HL-60 (cell line): Measurements from ENCODE around the gene SNRPB.

ENCODE experiments used
- DNase-seq, 2 experiments: peaks; one replicate each; pipeline ENCODE4 v3.0.0-alpha.2; 2010 to 2020; ENCODE audit warnings: low read depth in 1 of 2, low spot score in 1 of 2
- H3K27ac ChIP-seq: fragments of 250-450 bp; sonication (Bioruptor Pico); replicated peaks from 2 replicates; pipeline ENCODE4 v1.5.1; 2020; ENCODE audit warnings: mild to moderate bottlenecking, moderate library complexity
- H3K27me3 ChIP-seq: fragments of 250-450 bp; sonication (Bioruptor Pico); 2 replicates; pipeline ENCODE4 v1.5.1; 2021; ENCODE audit warnings: mild to moderate bottlenecking, moderate library complexity; ENCODE audit not compliant: insufficient read depth, poor library complexity, severe bottlenecking
- H3K4me3 ChIP-seq: replicated peaks from 2 replicates; pipeline ENCODE4 v1.5.1; 2011; ENCODE audit warnings: mild to moderate bottlenecking, control low read depth, low read length; ENCODE audit not compliant: insufficient read depth
- CTCF ChIP-seq: IDR thresholded peaks from one replicate; pipeline ENCODE4 v1.5.1; 2011; ENCODE audit warnings: low read length, control low read depth, inconsistent platforms; ENCODE audit not compliant: insufficient read depth
- GABPA ChIP-seq: IDR thresholded peaks from 2 replicates; pipeline ENCODE4 v1.6.1; 2012; ENCODE audit warnings: low read depth
- POLR2AphosphoS5 ChIP-seq: IDR thresholded peaks from 2 replicates; pipeline ENCODE4 v1.6.1; 2012; ENCODE audit warnings: low read depth
- SPI1 ChIP-seq: IDR thresholded peaks from 2 replicates; pipeline ENCODE4 v1.6.1; 2012; ENCODE audit warnings: low read depth, mild to moderate bottlenecking, borderline replicate concordance
- TF ChIP-seq, protein P1 (sequence below): IDR thresholded peaks from 2 replicates; pipeline ENCODE4 v1.6.1; 2012; ENCODE audit warnings: low read depth; ENCODE audit not compliant: insufficient replicate concordance

The SNRPB gene

DNA sequence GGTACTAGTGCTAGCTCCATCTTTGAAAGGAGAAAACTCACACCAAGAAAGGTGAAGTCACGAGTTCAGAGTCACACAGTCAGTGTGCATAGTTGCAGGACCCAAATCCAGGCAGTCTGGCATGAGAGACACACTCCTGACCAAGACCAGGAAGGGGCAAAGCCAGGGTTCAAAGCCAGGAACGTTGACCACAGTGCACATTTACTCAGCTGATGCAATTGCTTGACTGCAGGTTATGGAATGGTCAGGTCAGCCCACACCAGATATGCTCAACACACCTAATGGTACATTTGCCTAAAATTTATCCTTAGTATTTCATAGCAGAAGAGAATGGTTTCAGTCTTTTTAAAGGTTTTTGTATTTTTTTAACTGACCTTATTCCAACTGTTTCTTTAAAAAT, 52.2 kb downstream of the SNRPB start:
- DNase-seq, result no peak
- Histone ChIP-seq H3K27me3 (no peaks in the 10 kb centered on the region), H3K4me3 (no peak overlapping the region), H3K27ac (no peak overlapping the region)
- TF ChIP-seq POLR2AphosphoS5 (no peak), SPI1 (no peak), CTCF (no peak), GABPA (no peak)
- TF ChIP-seq, protein P1, sequence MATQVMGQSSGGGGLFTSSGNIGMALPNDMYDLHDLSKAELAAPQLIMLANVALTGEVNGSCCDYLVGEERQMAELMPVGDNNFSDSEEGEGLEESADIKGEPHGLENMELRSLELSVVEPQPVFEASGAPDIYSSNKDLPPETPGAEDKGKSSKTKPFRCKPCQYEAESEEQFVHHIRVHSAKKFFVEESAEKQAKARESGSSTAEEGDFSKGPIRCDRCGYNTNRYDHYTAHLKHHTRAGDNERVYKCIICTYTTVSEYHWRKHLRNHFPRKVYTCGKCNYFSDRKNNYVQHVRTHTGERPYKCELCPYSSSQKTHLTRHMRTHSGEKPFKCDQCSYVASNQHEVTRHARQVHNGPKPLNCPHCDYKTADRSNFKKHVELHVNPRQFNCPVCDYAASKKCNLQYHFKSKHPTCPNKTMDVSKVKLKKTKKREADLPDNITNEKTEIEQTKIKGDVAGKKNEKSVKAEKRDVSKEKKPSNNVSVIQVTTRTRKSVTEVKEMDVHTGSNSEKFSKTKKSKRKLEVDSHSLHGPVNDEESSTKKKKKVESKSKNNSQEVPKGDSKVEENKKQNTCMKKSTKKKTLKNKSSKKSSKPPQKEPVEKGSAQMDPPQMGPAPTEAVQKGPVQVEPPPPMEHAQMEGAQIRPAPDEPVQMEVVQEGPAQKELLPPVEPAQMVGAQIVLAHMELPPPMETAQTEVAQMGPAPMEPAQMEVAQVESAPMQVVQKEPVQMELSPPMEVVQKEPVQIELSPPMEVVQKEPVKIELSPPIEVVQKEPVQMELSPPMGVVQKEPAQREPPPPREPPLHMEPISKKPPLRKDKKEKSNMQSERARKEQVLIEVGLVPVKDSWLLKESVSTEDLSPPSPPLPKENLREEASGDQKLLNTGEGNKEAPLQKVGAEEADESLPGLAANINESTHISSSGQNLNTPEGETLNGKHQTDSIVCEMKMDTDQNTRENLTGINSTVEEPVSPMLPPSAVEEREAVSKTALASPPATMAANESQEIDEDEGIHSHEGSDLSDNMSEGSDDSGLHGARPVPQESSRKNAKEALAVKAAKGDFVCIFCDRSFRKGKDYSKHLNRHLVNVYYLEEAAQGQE, result no peak

DNA sequence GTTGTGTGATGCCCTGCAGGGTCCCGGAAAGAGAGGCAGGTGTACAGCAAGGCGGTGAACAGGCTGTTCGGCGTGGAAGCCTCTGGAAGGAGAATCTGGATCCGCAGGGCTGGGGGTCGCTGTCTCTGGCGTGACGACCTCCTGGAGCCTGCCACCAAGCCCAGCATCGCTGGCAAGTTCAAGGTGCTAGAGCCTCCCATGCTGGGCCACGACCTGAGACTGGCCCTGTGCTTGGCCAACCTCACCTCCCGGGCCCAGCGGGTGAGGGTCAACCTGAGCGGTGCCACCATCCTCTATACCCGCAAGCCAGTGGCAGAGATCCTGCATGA, 53.4 kb downstream of the SNRPB start:
- Histone ChIP-seq H3K27ac (no peak overlapping the region), H3K4me3 (no peak overlapping the region), H3K27me3 (no peaks in the 10 kb centered on the region)
- TF ChIP-seq CTCF (no peak), SPI1 (no peak), POLR2AphosphoS5 (no peak), GABPA (no peak)
- TF ChIP-seq, protein P1, result no peak
- no peak for DNase-seq

GRCh38 chr20:2416541-2417212, 53.9 kb downstream of the SNRPB start:
- Histone ChIP-seq H3K27ac (no peak overlapping the region), H3K27me3 (no peaks in the 10 kb centered on the region), H3K4me3 (no peak overlapping the region)
- no peak for DNase-seq
- TF ChIP-seq GABPA, result no peak
- TF ChIP-seq SPI1, result no peak
- TF ChIP-seq CTCF, result no peak
- no peak for TF ChIP-seq POLR2AphosphoS5
- TF ChIP-seq, protein P1, result no peak
